Type B pancreatic cell (in vitro differentiated cells): ENCODE measurements around the gene AMPD3. TPM values are rescaled to one million over a fixed set of nuclear protein-coding genes. Genes with fewer than 3 reads are reported as not detected.

Experiments
- DNase-seq: peaks from one replicate; pipeline ENCODE4 v3.0.0; 2021; ENCODE audit warnings: mixed read lengths; ENCODE audit not compliant: unreplicated experiment; ENCODE audit errors: extremely low spot score
- H3K27ac Mint-ChIP-seq: 2 replicates; pipeline ENCODE4 v1.8.0; 2021; ENCODE audit warnings: mild to moderate bottlenecking, mixed read lengths
- H3K27me3 Mint-ChIP-seq: 2 replicates; pipeline ENCODE4 v1.8.0; 2021; ENCODE audit warnings: mixed read lengths
- H3K36me3 Mint-ChIP-seq: 2 replicates; pipeline ENCODE4 v1.8.0; 2021; ENCODE audit warnings: mixed read lengths
- H3K4me1 Mint-ChIP-seq: one replicate; pipeline ENCODE4 v1.8.0; 2021; ENCODE audit warnings: mixed read lengths; ENCODE audit not compliant: unreplicated experiment
- H3K4me3 Mint-ChIP-seq: 2 replicates; pipeline ENCODE4 v1.8.0; 2021; ENCODE audit warnings: mild to moderate bottlenecking, mixed read lengths
- H3K9me3 Mint-ChIP-seq: 2 replicates; pipeline ENCODE4 v1.8.0; 2021; ENCODE audit warnings: mixed read lengths
- total RNA-seq: library from RNA; stranded (reverse); gene quantifications from 2 replicates; pipeline ENCODE4 v1.2.1, GENCODE V29; 2021; ENCODE audit warnings: low replicate concordance
- TF ChIP-seq, protein P1 (sequence below): fragments of 200-600 bp; sonication (generic); conservative IDR thresholded peaks from 2 replicates; pipeline ENCODE4 v1.5.0; 2021; ENCODE audit warnings: antibody characterized with exemption, mild to moderate bottlenecking

The AMPD3 gene
- total RNA-seq, 1 donor from 2014 or later = 7.0 TPM

- no peaks in the 10 kb centered on the region for H3K9me3 Mint-ChIP-seq
- H3K27me3 Mint-ChIP-seq = no peaks in the 10 kb centered on the region
- H3K4me3 Mint-ChIP-seq = no peak overlapping the region
- no peaks in the 10 kb centered on the region for H3K36me3 Mint-ChIP-seq
- no peak for DNase-seq
- H3K27ac Mint-ChIP-seq = no peak overlapping the region
- no peaks in the 10 kb centered on the region for H3K4me1 Mint-ChIP-seq
- TF ChIP-seq, protein P1, sequence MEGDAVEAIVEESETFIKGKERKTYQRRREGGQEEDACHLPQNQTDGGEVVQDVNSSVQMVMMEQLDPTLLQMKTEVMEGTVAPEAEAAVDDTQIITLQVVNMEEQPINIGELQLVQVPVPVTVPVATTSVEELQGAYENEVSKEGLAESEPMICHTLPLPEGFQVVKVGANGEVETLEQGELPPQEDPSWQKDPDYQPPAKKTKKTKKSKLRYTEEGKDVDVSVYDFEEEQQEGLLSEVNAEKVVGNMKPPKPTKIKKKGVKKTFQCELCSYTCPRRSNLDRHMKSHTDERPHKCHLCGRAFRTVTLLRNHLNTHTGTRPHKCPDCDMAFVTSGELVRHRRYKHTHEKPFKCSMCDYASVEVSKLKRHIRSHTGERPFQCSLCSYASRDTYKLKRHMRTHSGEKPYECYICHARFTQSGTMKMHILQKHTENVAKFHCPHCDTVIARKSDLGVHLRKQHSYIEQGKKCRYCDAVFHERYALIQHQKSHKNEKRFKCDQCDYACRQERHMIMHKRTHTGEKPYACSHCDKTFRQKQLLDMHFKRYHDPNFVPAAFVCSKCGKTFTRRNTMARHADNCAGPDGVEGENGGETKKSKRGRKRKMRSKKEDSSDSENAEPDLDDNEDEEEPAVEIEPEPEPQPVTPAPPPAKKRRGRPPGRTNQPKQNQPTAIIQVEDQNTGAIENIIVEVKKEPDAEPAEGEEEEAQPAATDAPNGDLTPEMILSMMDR = no peak
Measured at GRCh38 chr11:10439351-10439750, 15.7 kb upstream of the AMPD3 start.

- no peak overlapping the region for H3K4me3 Mint-ChIP-seq
- no peaks in the 10 kb centered on the region for H3K9me3 Mint-ChIP-seq
- TF ChIP-seq, protein P1 = no peak
- no peak for DNase-seq
- no peaks in the 10 kb centered on the region for H3K4me1 Mint-ChIP-seq
- no peak overlapping the region for H3K27ac Mint-ChIP-seq
- H3K36me3 Mint-ChIP-seq = no peaks in the 10 kb centered on the region
- H3K27me3 Mint-ChIP-seq = no peaks in the 10 kb centered on the region
Measured at GRCh38 chr11:10439924-10440323, 15.1 kb upstream of the AMPD3 start.

DNA sequence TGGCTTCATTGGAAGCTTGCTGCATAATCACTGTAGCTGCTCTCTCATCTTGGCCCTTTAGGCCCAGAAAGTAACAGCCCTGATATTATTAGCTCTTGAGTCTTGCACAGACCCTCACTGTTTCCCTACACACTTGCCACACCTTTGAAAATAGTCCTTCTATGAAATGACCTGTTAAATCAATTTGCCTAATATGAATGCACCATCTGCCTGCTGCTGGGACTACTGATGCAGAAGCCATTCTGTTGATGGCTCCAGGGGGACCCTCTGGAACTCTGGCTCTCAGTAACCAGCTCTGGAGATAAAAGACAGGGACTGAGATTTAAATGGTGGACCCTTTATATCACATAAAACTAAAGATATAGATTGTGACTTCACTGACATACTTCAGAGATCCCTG is 14.7 kb upstream of the AMPD3 start:
- Mint-ChIP-seq H3K4me3 (no peak overlapping the region), H3K27me3 (no peaks in the 10 kb centered on the region), H3K36me3 (no peaks in the 10 kb centered on the region), H3K27ac (no peak overlapping the region), H3K4me1 (no peaks in the 10 kb centered on the region), H3K9me3 (no peaks in the 10 kb centered on the region)
- no peak for DNase-seq
- TF ChIP-seq, protein P1 = no peak

DNA sequence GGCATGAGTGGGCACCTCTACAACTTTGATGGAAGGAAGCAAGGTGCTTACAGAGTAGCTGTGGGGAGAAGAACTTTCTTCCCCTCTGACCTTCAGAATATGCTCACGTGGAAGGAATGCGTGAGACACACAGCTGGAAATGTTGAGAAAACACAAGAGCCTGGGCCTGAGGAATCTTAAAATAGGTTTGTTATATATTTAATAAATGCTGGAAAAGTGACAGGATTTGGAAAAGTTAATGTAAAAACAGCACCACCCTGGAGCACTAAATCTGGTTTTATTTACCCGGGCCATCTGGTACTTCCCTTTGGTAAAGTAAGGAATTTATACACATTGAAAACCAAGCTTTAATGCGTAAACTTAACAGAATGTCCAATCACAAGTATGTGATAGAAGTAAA is 14.0 kb upstream of the AMPD3 start:
- no peak overlapping the region for H3K4me3 Mint-ChIP-seq
- no peaks in the 10 kb centered on the region for H3K9me3 Mint-ChIP-seq
- H3K36me3 Mint-ChIP-seq = no peaks in the 10 kb centered on the region
- H3K4me1 Mint-ChIP-seq = no peaks in the 10 kb centered on the region
- DNase-seq = no peak
- TF ChIP-seq, protein P1 = no peak
- H3K27me3 Mint-ChIP-seq = no peaks in the 10 kb centered on the region
- H3K27ac Mint-ChIP-seq = no peak overlapping the region

DNA sequence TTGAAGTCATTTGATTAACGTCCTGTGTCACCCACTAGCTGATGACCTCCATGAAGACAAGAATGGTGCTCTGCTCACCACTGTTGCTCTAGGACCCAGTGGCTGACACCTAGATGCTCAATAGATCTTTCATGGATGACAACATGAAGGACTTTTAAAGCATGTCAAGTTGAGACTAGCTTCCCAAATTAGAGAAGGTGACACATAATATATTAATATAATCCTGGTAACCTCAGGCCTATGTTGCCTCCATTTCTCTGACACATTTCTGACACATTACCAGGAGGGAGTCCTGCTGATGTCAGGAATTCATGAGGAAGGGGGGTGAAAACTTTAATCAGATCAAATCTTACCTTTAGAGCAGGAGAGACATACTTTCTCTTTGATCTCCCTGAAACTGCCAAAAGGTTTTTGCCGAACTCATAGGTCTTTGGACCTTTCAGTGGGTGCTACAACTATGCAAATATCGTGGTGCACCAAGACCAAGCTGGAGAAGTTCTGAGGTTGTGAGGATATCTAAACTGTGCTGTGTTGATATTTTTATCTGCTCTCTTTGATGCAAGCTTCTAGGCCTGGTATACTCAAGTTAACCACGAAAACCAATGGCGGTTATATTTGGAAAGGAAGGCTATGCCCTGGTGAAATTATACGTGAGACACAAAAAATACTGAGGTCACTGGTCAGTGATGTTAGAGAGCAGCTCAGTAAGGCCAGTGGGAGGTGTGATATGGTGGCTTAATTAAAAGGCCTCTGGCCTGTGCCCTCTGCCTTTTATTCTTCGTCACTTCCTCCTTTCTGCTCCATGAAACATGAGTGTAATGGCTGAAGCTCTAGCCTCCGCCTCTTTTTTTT is 13.2 kb upstream of the AMPD3 start:
- Mint-ChIP-seq H3K9me3 (no peaks in the 10 kb centered on the region), H3K36me3 (no peaks in the 10 kb centered on the region), H3K4me3 (no peak overlapping the region), H3K27ac (no peak overlapping the region), H3K27me3 (no peaks in the 10 kb centered on the region), H3K4me1 (no peaks in the 10 kb centered on the region)
- no peak for DNase-seq
- TF ChIP-seq, protein P1 = no peak
